HG02763 (cell line): ENCODE results near the gene SPSB1.

Source experiments
- ATAC-seq: cut with Tn5 transposase; IDR thresholded peaks from one replicate; pipeline ENCODE4 v1.9.1; 2021; ENCODE audit warnings: mild to moderate bottlenecking, moderate library complexity; ENCODE audit not compliant: unreplicated experiment

SPSB1 gene

DNA sequence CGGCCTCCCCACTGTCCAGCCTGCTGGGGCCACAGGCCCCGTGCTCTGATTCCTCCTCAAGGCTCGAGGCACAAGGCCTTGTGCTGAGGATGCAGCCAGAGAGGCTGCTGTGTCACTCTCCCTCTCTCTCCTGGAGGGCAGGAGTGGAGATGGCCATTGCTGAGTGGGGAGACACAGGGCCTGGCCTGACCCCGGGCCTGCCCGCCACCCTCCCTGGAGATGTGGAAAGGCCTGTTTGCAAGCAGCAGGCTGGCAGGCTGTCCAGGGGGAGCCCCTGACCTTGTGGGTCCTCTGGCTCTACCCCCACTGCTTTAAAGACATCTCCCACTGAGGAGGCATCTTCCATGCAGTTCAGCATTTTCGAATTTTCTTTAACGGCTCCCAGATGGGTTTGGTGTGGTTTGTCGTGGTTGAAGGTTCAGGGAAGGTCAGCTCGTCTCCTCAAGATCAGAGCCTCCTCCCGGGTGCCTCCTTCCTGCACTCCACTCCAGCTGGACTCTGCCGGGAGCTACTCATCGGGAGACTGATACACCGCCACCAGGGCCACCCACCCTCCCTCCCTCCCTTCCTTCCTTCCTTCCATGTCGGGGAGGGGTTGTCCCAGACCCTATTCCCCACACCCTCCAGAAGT lies 69.1 kb downstream of the SPSB1 start:
- no peak for ATAC-seq

DNA sequence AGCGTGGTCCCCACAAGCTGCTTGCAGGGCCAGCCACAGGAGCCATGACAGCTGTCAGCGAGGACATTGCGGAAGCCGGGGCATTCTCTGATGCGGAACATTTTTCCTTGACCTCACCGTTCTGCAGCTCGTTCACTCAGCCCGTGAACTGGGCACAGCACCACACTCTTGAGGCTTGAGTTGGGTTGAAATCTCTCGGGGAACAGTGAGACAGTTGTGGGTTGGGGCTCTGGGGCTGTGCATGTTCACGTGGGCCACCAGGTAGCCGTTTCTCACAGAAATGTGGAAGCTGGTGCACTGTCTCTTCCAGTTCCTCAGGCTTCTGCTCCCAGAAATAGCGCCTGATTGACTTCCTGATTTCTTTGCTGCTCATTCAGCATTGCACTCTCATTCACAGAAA lies 69.8 kb downstream of the SPSB1 start:
- ATAC-seq, result no peak

DNA sequence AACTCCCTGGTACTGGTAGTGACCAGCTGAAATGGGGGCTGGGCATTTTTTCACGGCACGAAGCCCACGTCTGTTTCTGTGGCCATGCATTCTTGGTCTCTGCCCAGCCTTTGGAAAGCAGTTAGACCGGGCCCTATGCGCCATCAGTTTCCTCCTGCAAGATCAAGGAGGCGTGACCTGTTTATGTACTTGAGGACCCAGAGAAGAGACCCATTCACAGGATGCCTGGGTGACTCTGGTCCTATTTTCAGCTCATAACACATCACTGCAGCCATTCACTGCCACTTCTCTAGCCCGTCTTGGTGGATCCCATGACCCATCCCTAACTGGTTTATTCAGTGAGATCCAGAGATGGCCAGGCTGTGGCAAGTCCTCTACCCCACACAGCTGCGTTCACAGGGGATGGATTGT lies 70.4 kb downstream of the SPSB1 start:
- no peak for ATAC-seq

DNA sequence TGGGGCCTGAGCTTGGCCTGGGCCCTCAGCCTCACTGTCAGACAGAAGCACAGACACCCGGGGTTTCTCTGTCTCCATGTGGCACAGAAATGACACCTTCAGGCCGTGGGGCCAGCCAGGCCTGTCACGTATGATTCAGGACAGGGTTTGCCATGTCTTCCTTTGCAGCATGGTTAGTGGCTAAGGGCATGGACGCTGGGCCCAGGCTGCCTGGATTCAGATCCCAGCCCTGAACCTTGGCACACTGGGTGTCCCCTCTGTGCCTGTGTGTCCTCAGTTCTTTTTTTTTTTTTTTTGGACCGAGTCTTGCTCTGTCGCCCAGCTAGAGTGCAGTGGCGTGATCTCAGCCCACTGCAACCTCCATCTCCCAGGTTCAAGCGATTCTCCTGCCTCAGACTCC lies 73.6 kb downstream of the SPSB1 start:
- no peak for ATAC-seq

GRCh38 chr1:9366943-9367780 lies 74.5 kb downstream of the SPSB1 start:
- ATAC-seq, result no peak

GRCh38 chr1:9367806-9368205 lies 75.1 kb downstream of the SPSB1 start:
- no peak for ATAC-seq

DNA sequence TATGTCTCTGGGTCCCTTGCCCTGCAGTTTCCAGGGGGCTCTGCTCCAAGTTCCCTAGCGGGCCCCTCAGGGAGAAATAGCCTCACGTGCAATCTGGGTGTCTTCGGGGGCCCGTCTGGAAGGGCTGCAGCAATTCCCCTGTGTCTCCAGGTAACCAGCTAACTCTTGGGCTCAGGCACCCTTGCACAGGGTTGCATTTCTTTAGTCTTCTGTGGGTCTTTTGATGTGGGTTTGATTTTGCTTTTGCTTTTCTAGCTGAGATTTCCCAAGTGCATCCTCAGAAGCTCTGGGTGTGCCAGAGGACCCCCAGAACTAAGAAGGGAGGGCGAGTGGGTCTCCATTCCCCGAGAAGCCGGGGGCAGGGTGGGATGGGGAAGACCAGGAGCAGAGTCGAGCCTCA lies 75.7 kb downstream of the SPSB1 start:
- ATAC-seq, result no peak

DNA sequence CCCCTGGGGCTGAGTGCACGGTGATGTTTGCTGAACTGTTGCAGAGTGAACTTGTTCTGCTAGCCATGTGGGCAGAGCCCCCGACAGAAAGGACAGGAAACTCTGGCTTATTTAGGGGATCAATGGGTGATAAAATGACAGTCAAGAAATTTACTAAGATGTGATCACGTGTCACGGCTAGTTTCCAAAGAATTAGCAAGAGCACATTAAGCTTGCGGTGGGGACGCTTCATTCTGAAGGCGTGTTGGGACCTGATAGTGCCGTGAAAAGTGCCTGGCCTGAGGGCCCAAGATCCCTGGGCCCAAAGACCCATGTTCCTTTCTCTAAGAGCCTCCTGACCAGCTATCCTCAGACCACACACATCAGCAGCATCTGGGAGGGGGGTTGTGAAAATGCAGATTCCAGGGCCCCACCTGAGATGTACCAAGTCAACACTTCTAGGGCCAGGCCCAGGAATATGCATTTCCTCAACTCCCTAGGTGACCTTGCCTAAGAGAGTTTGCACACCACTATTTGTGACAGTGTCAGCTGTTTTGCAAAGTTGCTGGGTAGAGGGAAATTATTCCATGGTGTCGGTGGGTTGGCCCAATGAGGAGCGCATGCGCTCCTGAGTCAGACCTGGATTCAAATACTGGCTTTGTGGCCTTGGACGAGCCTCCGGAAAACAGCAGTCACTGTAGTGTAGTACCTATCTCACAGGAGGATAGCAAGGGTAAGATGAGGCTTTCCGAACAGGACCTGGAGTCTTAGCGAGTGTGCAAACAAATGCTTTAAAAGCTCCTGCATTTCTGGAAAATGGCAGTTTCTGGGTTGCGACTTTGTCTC lies 77.5 kb downstream of the SPSB1 start:
- no peak for ATAC-seq

DNA sequence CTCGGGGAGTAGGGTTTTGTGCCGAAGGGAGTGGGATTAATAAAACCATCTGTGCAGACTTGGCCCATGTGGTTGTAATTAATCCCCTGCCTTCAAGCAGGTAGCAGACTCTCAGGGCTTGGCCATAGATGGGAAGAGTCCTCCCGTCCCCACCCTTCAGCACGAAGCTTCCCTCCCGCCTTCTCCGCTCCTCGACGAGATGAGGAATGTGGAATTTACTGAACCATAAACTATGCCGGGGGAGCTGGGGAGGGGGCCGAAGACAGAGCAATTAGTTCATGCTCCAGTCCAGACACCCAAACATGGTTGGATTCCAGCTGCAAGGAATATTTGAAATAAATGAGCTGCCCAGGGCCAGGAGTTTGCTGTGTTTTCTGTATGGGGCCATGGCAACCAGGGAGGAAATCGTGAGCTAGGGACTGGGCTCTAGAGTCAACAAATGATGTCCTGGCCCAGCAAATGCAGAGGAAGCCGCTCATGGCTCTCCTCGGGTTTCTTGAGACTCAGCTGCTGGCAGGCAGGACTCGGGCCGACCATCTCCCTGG lies 78.8 kb downstream of the SPSB1 start:
- ATAC-seq, result no peak

DNA sequence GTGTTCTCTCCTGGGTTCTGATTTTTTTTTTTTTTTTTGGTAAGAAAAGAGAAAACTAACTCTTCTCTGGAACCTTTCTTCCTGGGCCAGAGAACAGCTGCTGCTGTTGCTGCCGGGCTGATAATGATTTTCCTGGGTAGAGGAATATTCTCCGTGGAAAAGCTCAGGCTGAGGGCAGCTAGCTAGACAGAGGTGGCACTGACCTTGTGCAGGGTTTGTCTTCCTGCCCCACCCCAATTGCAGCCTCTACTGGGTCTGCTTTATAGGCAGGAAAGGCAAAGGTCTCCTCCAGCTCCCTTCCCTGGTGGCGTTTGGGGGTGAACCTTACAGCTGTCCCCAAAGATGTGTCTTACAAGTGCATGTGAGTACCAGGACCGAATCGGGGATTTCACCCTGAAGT lies 79.3 kb downstream of the SPSB1 start:
- no peak for ATAC-seq

- ATAC-seq, result no peak
These were observed 80.9 kb downstream of the SPSB1 start for GRCh38 chr1:9373619-9374018.

- ATAC-seq, result no peak
These were observed 82.2 kb downstream of the SPSB1 start for GRCh38 chr1:9374748-9375341.

GRCh38 chr1:9375912-9376311 lies 83.2 kb downstream of the SPSB1 start:
- ATAC-seq, result no peak

DNA sequence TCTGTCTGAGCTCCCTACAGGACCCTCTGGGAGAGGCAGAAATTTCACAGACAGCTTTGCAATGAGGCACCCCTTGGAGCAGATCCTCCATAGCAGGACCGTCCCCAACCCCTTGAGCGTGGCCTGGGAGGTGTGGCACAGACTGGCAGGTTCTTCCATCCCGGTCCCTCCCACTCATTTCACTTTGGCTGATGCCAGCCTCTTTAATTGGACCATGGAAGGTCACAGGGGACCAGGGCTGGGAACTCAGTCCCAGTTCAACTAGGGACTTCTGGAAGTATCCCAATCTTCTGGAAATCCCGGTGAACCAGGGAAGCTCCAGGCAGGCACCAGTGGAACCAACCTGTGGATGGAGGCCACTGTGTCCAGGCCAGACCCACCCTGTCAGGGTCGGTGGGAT lies 83.7 kb downstream of the SPSB1 start:
- ATAC-seq, result no peak

DNA sequence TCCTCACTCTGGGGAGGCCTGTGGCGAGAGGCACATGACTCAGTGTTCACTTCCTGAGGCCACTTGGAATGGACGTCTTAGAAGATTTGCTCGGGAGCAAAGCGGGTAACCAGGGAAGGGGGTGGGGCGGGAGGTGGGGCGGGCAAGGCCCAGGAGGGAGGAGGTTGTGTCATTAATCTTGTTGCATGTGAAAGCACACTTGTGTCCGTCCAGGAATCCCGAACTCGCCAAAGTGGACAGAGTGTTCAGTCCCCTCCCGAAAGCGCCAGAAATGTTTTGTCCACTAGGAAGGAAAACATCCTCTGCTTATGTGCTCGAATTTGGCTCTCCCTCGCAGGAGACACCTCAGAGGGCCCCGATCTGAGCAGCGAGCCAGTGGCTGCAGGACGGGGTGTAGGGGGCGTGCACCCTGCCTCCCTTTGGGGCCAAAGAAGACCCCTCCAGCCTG lies 84.2 kb downstream of the SPSB1 start:
- no peak for ATAC-seq

- ATAC-seq, result no peak
These were observed 86.1 kb downstream of the SPSB1 start for GRCh38 chr1:9378801-9379200.

- ATAC-seq, result no peak
These were observed 88.0 kb downstream of the SPSB1 start for GRCh38 chr1:9380711-9381110.

- ATAC-seq, result no peak
These were observed 90.2 kb downstream of the SPSB1 start for GRCh38 chr1:9382643-9383491.

GRCh38 chr1:9384128-9384527 lies 91.4 kb downstream of the SPSB1 start:
- no peak for ATAC-seq

DNA sequence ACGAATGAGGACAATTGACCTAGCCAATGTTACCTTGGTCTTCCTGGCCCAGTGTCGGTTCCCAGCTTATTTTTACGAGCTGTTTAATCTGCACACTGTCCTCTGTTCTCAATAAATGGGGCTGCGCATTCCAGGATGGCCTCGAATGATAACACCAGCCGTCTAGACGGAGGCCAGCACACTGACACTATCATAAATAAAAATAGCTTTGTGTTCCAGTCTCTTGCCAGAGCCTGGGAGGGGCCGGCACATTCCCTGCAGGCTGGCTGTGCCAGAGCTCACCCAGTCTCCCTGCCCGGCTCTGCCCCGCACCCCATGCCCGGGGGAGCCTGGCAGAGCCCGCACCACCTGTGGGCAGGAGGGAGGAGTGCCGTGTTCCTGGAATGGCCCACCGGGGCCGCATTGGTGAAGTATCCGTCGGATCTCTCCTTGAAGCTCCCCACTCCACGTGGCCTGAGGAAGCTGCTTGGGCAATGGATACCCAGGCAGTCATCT lies 92.1 kb downstream of the SPSB1 start:
- no peak for ATAC-seq
